Measurements from ENCODE around the gene HDHD3. TPM values are rescaled to one million over a fixed set of nuclear protein-coding genes. Genes with fewer than 3 reads are reported as not detected.

Gene HDHD3
- total RNA-seq, 4 donors from 2014 or later, result 24.9 to 69.0 (median 58.6) TPM

- no peak overlapping the region for H3K27ac ChIP-seq
- no peaks in the 10 kb centered on the region for H3K27me3 ChIP-seq
- no peaks in the 10 kb centered on the region for H3K9me3 ChIP-seq
- peak overlapping the region; percentile 90 for H3K4me3 ChIP-seq
- peaks cover 26% of the 10 kb centered on the region for H3K4me1 ChIP-seq
- WGBS, result 83% methylated on average over 6 of the region's 6 CpGs
- no peak for DNase-seq (ENCODE audit: low spot score in 2 of 2)
- TF ChIP-seq CTCF (IDR thresholded peaks at IDR 0.05), result no peak
- no peak for TF ChIP-seq POLR2A (IDR thresholded peaks at IDR 0.05)
- TF ChIP-seq POLR2AphosphoS5 (IDR thresholded peaks at IDR 0.05), result no peak
- TF ChIP-seq EP300 (IDR thresholded peaks at IDR 0.05), result no peak
- peaks cover 24% of the 10 kb centered on the region for H3K36me3 ChIP-seq
Observed at GRCh38 chr9:113375057-113376023, 1.4 kb downstream of the HDHD3 start.

- H3K27me3 ChIP-seq, result no peaks in the 10 kb centered on the region
- peaks cover 24% of the 10 kb centered on the region for H3K36me3 ChIP-seq
- TF ChIP-seq POLR2AphosphoS5 (IDR thresholded peaks at IDR 0.05) (no peak), CTCF (IDR thresholded peaks at IDR 0.05) (no peak), EP300 (IDR thresholded peaks at IDR 0.05) (no peak), POLR2A (IDR thresholded peaks at IDR 0.05) (no peak)
- no peak overlapping the region for H3K4me3 ChIP-seq
- H3K9me3 ChIP-seq, result no peaks in the 10 kb centered on the region
- H3K4me1 ChIP-seq, result peaks cover 26% of the 10 kb centered on the region
- no peak for DNase-seq (ENCODE audit: low spot score in 2 of 2)
- 88% methylated on average over 12 of the region's 24 CpGs for WGBS
- no peak overlapping the region for H3K27ac ChIP-seq
Observed at GRCh38 chr9:113373676-113374392, 3.0 kb downstream of the HDHD3 start.

GRCh38 chr9:113373256-113373655 is 3.5 kb downstream of the HDHD3 start:
- H3K4me1 ChIP-seq, result peaks cover 26% of the 10 kb centered on the region
- WGBS, result 68% methylated on average over 3 of the region's 3 CpGs
- TF ChIP-seq POLR2AphosphoS5 (IDR thresholded peaks at IDR 0.05) (no peak), CTCF (IDR thresholded peaks at IDR 0.05) (no peak)
- H3K9me3 ChIP-seq, result no peaks in the 10 kb centered on the region
- H3K27me3 ChIP-seq, result no peaks in the 10 kb centered on the region
- DNase-seq (ENCODE audit: low spot score in 2 of 2), result no peak
- no peak overlapping the region for H3K4me3 ChIP-seq
- H3K36me3 ChIP-seq, result peaks cover 24% of the 10 kb centered on the region
- no peak overlapping the region for H3K27ac ChIP-seq

GRCh38 chr9:113372059-113372458 is 4.7 kb downstream of the HDHD3 start:
- no peak overlapping the region for H3K4me3 ChIP-seq
- no peaks in the 10 kb centered on the region for H3K9me3 ChIP-seq
- peaks cover 24% of the 10 kb centered on the region for H3K36me3 ChIP-seq
- peaks cover 20% of the 10 kb centered on the region for H3K4me1 ChIP-seq
- 91% methylated on average over 5 of the region's 5 CpGs for WGBS
- DNase-seq (ENCODE audit: low spot score in 2 of 2), result no peak
- no peak overlapping the region for H3K27ac ChIP-seq
- TF ChIP-seq CTCF (IDR thresholded peaks at IDR 0.05), result no peak
- no peak for TF ChIP-seq EP300 (IDR thresholded peaks at IDR 0.05)
- TF ChIP-seq POLR2AphosphoS5 (IDR thresholded peaks at IDR 0.05), result no peak
- TF ChIP-seq POLR2A (IDR thresholded peaks at IDR 0.05), result no peak
- no peaks in the 10 kb centered on the region for H3K27me3 ChIP-seq

GRCh38 chr9:113370806-113371325 is 5.9 kb downstream of the HDHD3 start:
- Histone ChIP-seq H3K36me3 (peaks cover 24% of the 10 kb centered on the region), H3K27ac (no peak overlapping the region), H3K27me3 (no peaks in the 10 kb centered on the region), H3K4me3 (no peak overlapping the region), H3K9me3 (no peaks in the 10 kb centered on the region), H3K4me1 (peaks cover 9% of the 10 kb centered on the region)
- no peak for TF ChIP-seq CTCF (IDR thresholded peaks at IDR 0.05)
- TF ChIP-seq POLR2A (IDR thresholded peaks at IDR 0.05), result no peak
- no peak for TF ChIP-seq EP300 (IDR thresholded peaks at IDR 0.05)
- no peak for TF ChIP-seq POLR2AphosphoS5 (IDR thresholded peaks at IDR 0.05)
- DNase-seq (ENCODE audit: low spot score in 2 of 2), result no peak
- WGBS, result 74% methylated on average over 8 of the region's 8 CpGs

Data from suprapubic skin (tissue), 4 donors.